ENCODE data around the gene ZNF563.
"Not testable (repeated sequence)": the region's sequence is repeated elsewhere in the genome, so short reads cannot be mapped to it uniquely, and the experiment has no call there.

ZNF563 gene

DNA sequence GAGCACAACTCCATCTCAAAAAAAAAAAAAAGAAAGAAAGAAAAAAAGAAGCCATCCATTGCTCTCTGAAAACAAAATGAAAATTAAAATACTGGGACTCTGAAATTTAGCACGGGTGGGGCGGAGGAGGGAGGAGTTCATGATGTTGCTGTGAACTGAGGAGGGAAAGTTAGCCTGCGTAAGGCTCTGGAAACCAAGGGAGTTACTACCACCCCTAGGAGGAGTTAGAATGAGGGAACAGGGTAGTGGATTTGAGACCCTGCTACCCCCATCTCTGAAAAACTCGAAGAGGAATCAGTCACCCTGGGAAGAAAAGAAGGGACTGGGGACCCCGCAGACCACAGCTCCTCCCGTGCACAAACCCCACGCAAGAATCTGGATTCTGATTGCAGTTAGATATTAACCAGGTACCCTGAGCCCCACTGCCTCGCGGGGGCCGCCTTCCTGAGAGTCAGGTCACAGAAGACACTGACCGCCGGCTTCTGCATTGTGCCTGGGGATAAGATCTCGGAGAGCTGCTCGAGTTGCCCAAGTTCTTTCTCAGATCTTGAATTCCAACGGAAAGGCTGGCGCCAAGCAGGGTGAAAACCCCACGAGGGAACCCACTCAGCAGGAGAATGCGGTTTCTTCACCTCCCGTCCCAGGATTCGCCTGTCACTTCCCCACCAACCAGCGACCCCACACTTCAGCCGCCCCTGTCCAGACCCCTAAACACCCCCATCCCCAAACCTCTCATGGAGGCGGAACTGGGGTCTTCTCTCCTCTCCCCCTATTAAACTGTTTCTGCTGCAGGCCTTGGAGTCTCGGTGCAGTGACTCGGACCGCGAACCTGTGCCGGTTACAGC, 31.2 kb upstream of the ZNF563 start:
- H3K4me3 ChIP-seq (ENCODE audit: low read depth, low read length) = peak overlapping the region; percentile 89
- no peak for DNase-seq (ENCODE audit: low read depth)
- TF ChIP-seq, protein P1, sequence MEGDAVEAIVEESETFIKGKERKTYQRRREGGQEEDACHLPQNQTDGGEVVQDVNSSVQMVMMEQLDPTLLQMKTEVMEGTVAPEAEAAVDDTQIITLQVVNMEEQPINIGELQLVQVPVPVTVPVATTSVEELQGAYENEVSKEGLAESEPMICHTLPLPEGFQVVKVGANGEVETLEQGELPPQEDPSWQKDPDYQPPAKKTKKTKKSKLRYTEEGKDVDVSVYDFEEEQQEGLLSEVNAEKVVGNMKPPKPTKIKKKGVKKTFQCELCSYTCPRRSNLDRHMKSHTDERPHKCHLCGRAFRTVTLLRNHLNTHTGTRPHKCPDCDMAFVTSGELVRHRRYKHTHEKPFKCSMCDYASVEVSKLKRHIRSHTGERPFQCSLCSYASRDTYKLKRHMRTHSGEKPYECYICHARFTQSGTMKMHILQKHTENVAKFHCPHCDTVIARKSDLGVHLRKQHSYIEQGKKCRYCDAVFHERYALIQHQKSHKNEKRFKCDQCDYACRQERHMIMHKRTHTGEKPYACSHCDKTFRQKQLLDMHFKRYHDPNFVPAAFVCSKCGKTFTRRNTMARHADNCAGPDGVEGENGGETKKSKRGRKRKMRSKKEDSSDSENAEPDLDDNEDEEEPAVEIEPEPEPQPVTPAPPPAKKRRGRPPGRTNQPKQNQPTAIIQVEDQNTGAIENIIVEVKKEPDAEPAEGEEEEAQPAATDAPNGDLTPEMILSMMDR (IDR thresholded peaks at IDR 0.05; ENCODE audit: low read depth, low read length, missing control alignments) = no peak

DNA sequence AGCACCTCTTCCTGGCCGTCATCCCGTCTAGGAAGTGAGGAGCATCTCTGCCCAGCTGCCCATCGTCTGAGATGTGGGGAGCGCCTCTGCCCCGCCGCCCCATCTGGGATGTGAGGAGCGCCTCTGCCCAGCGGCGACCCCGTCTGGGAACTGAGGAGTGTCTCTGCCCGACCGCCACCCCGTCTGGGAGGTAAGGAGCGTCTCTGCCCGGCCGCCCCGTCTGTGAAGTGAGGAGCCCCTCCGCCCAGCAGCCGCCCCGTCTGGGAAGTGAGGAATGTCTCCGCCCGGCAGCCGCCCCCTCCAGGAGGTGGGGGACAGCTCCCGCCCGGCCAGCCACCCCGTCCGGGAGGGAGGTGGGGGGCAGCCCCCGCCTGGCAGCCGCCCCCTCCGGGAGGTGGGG, 28.8 kb upstream of the ZNF563 start:
- not testable (repeated sequence) for DNase-seq (ENCODE audit: low read depth)

DNA sequence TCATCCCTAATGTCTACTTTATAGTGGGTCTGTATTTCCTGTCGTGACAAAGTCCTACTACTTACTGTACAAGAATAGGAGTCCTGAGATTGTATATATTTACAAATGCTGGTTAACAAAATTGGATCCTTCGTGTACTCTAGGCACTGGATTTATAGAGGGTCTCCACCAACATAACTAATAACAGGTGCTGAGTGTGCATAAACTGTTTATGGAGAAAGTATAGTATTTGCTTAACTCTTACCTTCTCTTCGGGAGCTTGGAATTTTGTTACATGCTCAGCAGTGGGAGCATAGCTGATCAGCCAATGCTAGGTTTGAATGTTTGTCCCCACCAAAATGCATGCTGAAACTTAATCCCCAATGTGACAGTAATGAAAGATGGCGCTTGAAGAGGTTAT, 19.9 kb upstream of the ZNF563 start:
- TF ChIP-seq, protein P1 (IDR thresholded peaks at IDR 0.05; ENCODE audit: low read depth, low read length, missing control alignments) = no peak
- no peak for DNase-seq (ENCODE audit: low read depth)
- H3K4me3 ChIP-seq (ENCODE audit: low read depth, low read length) = no peak overlapping the region

More for the DNA sequence above, 28.8 kb upstream of the ZNF563 start:
- H3K4me3 ChIP-seq (ENCODE audit: low read depth, low read length) = not testable (repeated sequence)

DNA sequence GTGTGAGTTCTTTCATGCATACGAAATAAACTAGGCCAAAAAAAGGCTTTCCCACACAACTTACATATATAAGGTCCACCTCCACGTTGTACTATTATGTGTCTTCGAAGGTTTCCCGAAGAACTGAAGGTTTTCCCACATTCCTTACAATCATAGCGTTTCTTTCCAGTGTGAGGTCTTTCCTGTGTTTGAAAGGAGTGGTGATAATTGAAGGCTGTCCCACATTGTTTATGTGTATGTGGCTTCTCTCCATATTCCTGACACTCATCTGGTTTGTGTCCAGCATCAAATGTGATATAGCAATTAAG, 17.4 kb upstream of the ZNF563 start:
- TF ChIP-seq, protein P1 (IDR thresholded peaks at IDR 0.05; ENCODE audit: low read depth, low read length, missing control alignments) = no peak
- no peak for DNase-seq (ENCODE audit: low read depth)
- no peak overlapping the region for H3K4me3 ChIP-seq (ENCODE audit: low read depth, low read length)

DNA sequence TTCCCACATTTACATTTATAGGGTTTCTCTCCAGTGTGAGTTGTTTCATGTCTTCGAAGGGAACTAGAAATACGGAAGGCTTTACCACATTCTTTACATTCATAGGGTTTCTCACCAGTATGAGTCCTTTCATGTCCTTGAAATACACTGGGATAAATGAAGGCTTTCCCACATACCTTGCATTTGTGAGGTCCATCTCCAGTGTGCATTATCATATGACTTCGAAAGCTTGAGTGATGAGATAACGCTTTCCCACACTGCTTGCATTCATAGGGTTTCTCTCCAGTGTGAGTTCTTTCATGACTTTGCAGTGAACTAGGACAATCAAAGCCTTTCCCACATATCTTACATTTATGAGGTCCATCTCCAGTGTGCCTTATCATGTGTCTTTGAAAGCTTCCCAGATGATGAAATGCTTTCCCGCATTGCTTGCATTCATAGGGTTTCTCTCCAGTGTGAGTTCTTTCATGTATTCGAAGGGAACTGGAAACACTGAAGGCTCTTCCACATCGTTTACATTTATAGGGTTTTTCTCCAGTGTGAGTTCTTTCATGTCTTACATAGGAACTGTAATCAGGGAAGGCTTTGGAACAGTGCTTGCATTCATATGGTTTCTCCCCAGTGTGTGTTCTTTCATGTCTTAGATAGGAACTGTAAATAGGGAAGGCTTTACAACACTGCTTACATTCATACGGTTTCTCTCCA, 16.9 kb upstream of the ZNF563 start:
- TF ChIP-seq, protein P1 (IDR thresholded peaks at IDR 0.05; ENCODE audit: low read depth, low read length, missing control alignments) = no peak
- DNase-seq (ENCODE audit: low read depth) = no peak
- H3K4me3 ChIP-seq (ENCODE audit: low read depth, low read length) = no peak overlapping the region

DNA sequence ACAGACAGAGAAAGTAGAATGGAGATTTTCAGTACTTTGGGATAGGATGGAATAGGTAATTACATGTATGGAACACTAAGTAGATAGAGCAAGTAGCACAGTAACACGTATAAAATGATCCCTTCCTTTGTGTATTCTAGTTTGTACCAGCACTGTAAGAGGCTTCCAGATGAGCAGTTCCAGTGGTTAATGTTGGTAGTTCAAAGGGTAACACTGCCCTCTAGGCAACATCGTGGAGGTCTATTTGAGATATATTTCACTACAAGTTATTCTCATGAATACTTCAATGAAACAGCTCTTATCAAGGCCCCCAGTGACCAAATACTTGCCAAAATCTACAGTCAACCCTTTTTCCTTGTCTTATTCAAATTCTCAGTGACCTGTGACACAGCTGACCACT, 13.5 kb upstream of the ZNF563 start:
- no peak for DNase-seq (ENCODE audit: low read depth)
- TF ChIP-seq, protein P1 (IDR thresholded peaks at IDR 0.05; ENCODE audit: low read depth, low read length, missing control alignments) = peak; percentile 8
- no peak overlapping the region for H3K4me3 ChIP-seq (ENCODE audit: low read depth, low read length)

DNA sequence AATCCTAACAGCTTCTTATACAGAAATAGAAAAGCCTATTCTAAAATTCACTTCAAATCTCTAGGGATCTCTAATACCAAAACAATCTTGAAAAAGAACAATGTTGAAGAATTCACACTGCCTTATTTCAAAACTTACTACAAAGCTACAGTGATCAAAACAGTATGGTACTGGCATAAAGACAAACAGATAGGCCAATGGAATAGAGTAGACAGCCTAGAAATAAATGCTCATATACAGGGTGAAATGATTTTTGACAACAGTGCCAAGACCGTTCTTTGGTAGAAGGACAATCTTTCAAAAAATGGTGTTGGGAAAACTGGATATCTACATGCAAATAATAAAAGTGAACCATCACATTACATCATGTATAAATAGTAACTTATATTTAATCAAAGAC, 11.8 kb upstream of the ZNF563 start:
- H3K4me3 ChIP-seq (ENCODE audit: low read depth, low read length) = no peak overlapping the region
- TF ChIP-seq, protein P1 (IDR thresholded peaks at IDR 0.05; ENCODE audit: low read depth, low read length, missing control alignments) = no peak
- DNase-seq (ENCODE audit: low read depth) = no peak

Data from GM12864 (cell line).